Astrocyte (in vitro differentiated cells and primary cell): Measurements from ENCODE around the gene ZNF813. TPM values are rescaled to one million over a fixed set of nuclear protein-coding genes. Genes with fewer than 3 reads are reported as not detected.
"Not testable (repeated sequence)": the region's sequence is repeated elsewhere in the genome, so short reads cannot be mapped to it uniquely, and the experiment has no call there.

Experiments
- DNase-seq: peaks from one replicate; pipeline ENCODE4 v3.0.0-alpha.2; 2010; ENCODE audit warnings: low read depth
- FAIRE-seq: peaks from 2 replicates; lab custom pipeline; 2011; peaks lifted over from hg19 to GRCh38; lab: Jason Lieb, UNC
- H2AFZ ChIP-seq: 2 replicates; pipeline ENCODE4 v1.6.0; 2012; ENCODE audit warnings: low read depth, low read length, inconsistent platforms
- H3K27ac ChIP-seq: 2 replicates; pipeline ENCODE4 v1.5.1; 2011; ENCODE audit warnings: low read depth, low read length, inconsistent platforms
- H3K27me3 ChIP-seq: 2 replicates; pipeline ENCODE4 v1.6.0; 2011; ENCODE audit warnings: low read length, inconsistent platforms; ENCODE audit not compliant: insufficient read depth
- H3K36me3 ChIP-seq: 2 replicates; pipeline ENCODE4 v1.5.1; 2011; ENCODE audit warnings: low read length, inconsistent platforms; ENCODE audit not compliant: insufficient read depth
- H3K4me1 ChIP-seq: 2 replicates; pipeline ENCODE4 v1.5.1; 2011; ENCODE audit warnings: low read length, inconsistent platforms; ENCODE audit not compliant: insufficient read depth
- H3K4me2 ChIP-seq: 2 replicates; pipeline ENCODE4 v1.6.0; 2012; ENCODE audit warnings: low read length, inconsistent platforms
- H3K4me3 ChIP-seq: 2 replicates; pipeline ENCODE4 v1.5.1; 2011; ENCODE audit warnings: low read depth, mild to moderate bottlenecking, low read length, inconsistent platforms; ENCODE audit not compliant: insufficient read depth
- H3K79me2 ChIP-seq: 2 replicates; pipeline ENCODE4 v1.6.0; 2012; ENCODE audit warnings: mild to moderate bottlenecking, low read length, inconsistent platforms; ENCODE audit not compliant: insufficient read depth
- H3K9ac ChIP-seq: 2 replicates; pipeline ENCODE4 v1.6.0; 2012; ENCODE audit warnings: mild to moderate bottlenecking, low read length, inconsistent platforms
- H3K9me3 ChIP-seq: 2 replicates; pipeline ENCODE4 v1.5.1; 2012; ENCODE audit warnings: low read depth, mild to moderate bottlenecking, low read length, inconsistent platforms; ENCODE audit not compliant: insufficient read depth
- H4K20me1 ChIP-seq: 2 replicates; pipeline ENCODE4 v1.6.0; 2012; ENCODE audit warnings: low read length, inconsistent platforms; ENCODE audit not compliant: insufficient read depth
- H3K27ac Mint-ChIP-seq: one replicate; pipeline ENCODE4 v1.8.0; 2021; ENCODE audit warnings: mild to moderate bottlenecking, mixed read lengths; ENCODE audit not compliant: unreplicated experiment
- H3K27me3 Mint-ChIP-seq: one replicate; pipeline ENCODE4 v1.8.0; 2021; ENCODE audit warnings: low read depth, mixed read lengths; ENCODE audit not compliant: unreplicated experiment
- H3K36me3 Mint-ChIP-seq: one replicate; pipeline ENCODE4 v1.8.0; 2021; ENCODE audit warnings: low read depth, mixed read lengths; ENCODE audit not compliant: unreplicated experiment
- H3K4me1 Mint-ChIP-seq: one replicate; pipeline ENCODE4 v1.8.0; 2021; ENCODE audit warnings: low read depth, mixed read lengths; ENCODE audit not compliant: unreplicated experiment
- H3K4me3 Mint-ChIP-seq: one replicate; pipeline ENCODE4 v1.8.0; 2021; ENCODE audit warnings: mild to moderate bottlenecking, moderate library complexity, mixed read lengths; ENCODE audit not compliant: unreplicated experiment
- H3K9me3 Mint-ChIP-seq: one replicate; pipeline ENCODE4 v1.8.0; 2021; ENCODE audit warnings: mild to moderate bottlenecking, mixed read lengths; ENCODE audit not compliant: unreplicated experiment
- EZH2 ChIP-seq: IDR thresholded peaks from 2 replicates; pipeline ENCODE4 v1.6.1; 2012; ENCODE audit warnings: mild to moderate bottlenecking, low read length, inconsistent platforms; ENCODE audit not compliant: insufficient read depth
- total RNA-seq: library from RNA; stranded (reverse); gene quantifications from 2 replicates; pipeline ENCODE4 v1.2.1, GENCODE V29; 2021
- TF ChIP-seq, protein P1 (sequence below): IDR thresholded peaks from 2 replicates; pipeline ENCODE4 v1.5.1; 2011; ENCODE audit warnings: low read depth, mild to moderate bottlenecking, inconsistent platforms, low read length, moderate library complexity; ENCODE audit not compliant: insufficient read depth

ZNF813 gene
- total RNA-seq, 1 donor from 2014 or later, result 3.7 TPM

DNA sequence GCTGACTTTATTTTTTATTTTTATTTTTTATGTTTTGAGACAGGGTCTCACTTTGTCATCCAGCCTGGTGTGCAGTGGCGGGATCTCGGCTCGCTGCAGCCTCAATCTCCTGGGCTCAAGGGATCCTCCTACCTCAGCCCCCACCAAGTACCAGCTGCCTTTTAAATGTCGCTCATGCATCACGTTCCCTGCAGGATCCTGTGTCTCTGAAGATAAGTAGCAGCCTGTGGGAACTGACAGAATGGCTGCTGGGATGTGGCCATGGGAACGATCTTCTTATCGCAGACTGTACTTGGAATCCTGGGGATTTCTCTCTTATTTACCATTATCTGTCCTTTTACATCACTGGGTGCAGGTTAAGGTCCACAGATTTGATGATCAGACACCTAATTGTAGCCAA lies 35.6 kb downstream of the ZNF813 start:
- not testable (repeated sequence) for FAIRE-seq

DNA sequence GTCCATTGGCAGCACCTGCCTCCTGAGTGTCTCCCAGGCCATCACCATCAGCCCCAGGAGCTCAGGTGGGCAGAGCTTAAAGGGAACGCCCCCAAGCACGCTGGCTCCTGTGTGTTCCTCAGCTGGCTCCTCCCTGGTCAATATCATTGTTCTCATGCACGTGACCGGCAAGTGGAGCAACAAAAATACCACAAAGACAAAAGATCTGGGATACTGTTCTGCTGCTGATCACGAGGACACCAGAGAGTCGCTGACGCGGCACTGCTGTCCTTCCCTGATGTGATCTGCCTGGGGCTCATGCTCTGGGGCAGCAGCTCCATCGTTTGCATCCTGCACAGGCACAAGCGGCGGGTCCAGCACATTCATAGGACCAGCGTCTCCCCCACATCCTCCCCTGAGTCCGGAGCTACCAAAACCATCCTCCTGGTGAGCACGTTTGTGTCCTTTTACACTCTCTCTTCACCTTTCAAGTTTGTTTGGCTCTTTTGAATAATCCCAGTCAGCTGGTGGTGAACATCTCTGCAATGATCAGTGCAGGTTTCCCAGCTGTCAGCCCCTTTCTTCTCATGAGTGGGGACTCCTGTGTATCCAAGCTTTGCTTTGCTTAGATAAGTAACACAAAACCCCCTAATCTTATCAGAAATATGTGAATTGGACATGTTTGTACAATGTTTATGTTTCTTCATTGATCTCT lies 36.3 kb downstream of the ZNF813 start:
- H3K27ac ChIP-seq, H3K9me3 ChIP-seq, H3K27me3 Mint-ChIP-seq, H3K4me3 Mint-ChIP-seq, H3K4me2 ChIP-seq, H3K4me1 Mint-ChIP-seq, H2AFZ ChIP-seq, H4K20me1 ChIP-seq, H3K36me3 Mint-ChIP-seq, H3K4me3 ChIP-seq, H3K27me3 ChIP-seq, H3K79me2 ChIP-seq, H3K36me3 ChIP-seq, H3K4me1 ChIP-seq, H3K27ac Mint-ChIP-seq, H3K9ac ChIP-seq, H3K9me3 Mint-ChIP-seq, DNase-seq: not testable (repeated sequence)
- peak; percentile 58 for FAIRE-seq

More for the DNA sequence above, 35.6 kb downstream of the ZNF813 start:
- not testable (repeated sequence) for H3K9me3 Mint-ChIP-seq, H3K27me3 Mint-ChIP-seq, H3K4me2 ChIP-seq, H3K36me3 Mint-ChIP-seq, H3K27ac Mint-ChIP-seq, DNase-seq, H3K27ac ChIP-seq, H3K9me3 ChIP-seq, H2AFZ ChIP-seq, H3K4me3 Mint-ChIP-seq, H3K4me1 Mint-ChIP-seq, H3K4me1 ChIP-seq, H3K79me2 ChIP-seq, H3K9ac ChIP-seq, H3K36me3 ChIP-seq, H3K4me3 ChIP-seq, H4K20me1 ChIP-seq, H3K27me3 ChIP-seq

DNA sequence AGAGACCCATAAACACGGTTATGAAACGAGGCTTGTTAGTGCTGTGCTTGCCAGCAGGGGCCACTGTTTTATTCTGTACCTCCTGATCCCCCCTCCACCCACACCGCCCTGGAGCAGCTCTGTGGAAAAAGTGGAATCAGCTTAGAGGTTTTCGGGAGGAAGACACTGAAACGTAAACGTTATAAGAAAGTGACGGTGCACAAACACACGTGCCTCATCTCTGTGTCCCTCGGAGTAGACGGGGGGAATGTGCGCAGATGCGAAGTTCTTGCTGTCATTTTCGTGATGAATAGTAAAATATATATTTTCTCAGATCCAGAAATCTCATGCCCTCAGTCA lies 36.8 kb downstream of the ZNF813 start:
- not testable (repeated sequence) for H3K9me3 Mint-ChIP-seq, FAIRE-seq, H3K36me3 Mint-ChIP-seq, H3K9me3 ChIP-seq, H3K4me1 ChIP-seq, H3K4me3 Mint-ChIP-seq, H3K36me3 ChIP-seq, DNase-seq, H3K27me3 Mint-ChIP-seq, H3K4me3 ChIP-seq, H3K27ac Mint-ChIP-seq, H4K20me1 ChIP-seq, H3K27ac ChIP-seq, H2AFZ ChIP-seq, H3K79me2 ChIP-seq, H3K9ac ChIP-seq, H3K4me2 ChIP-seq, H3K4me1 Mint-ChIP-seq, H3K27me3 ChIP-seq

DNA sequence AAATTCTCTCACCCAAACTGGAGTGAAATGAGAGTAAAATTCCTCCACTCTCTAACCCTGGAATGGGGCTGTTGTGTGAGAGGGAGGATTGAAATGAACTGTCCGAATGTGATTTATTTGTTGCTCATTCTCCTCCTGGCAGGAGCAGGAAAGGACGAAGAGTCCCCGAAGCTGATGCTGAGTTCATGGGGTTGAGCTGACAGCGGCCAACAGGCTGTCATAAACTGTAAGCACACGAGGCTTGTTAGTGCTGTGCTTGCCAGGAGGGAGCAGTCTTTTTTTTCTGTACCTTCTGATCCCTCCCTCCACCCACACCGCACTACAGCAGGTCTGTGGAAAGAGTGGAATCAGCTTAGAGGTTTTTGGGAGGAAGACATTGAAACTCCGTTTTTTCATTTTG lies 37.4 kb downstream of the ZNF813 start:
- Mint-ChIP-seq H3K4me3 (no peak overlapping the region), H3K4me1 (no peaks in the 10 kb centered on the region), H3K9me3 (peaks cover 3% of the 10 kb centered on the region), H3K27ac (no peak overlapping the region), H3K36me3 (no peaks in the 10 kb centered on the region), H3K27me3 (peaks cover 3% of the 10 kb centered on the region)
- FAIRE-seq, result no peak
- no peak overlapping the region for H3K9ac ChIP-seq
- H3K4me1 ChIP-seq, result no peaks in the 10 kb centered on the region
- no peak overlapping the region for H3K4me2 ChIP-seq
- no peak overlapping the region for H3K4me3 ChIP-seq
- H3K36me3 ChIP-seq, result no peaks in the 10 kb centered on the region
- TF ChIP-seq, protein P1, sequence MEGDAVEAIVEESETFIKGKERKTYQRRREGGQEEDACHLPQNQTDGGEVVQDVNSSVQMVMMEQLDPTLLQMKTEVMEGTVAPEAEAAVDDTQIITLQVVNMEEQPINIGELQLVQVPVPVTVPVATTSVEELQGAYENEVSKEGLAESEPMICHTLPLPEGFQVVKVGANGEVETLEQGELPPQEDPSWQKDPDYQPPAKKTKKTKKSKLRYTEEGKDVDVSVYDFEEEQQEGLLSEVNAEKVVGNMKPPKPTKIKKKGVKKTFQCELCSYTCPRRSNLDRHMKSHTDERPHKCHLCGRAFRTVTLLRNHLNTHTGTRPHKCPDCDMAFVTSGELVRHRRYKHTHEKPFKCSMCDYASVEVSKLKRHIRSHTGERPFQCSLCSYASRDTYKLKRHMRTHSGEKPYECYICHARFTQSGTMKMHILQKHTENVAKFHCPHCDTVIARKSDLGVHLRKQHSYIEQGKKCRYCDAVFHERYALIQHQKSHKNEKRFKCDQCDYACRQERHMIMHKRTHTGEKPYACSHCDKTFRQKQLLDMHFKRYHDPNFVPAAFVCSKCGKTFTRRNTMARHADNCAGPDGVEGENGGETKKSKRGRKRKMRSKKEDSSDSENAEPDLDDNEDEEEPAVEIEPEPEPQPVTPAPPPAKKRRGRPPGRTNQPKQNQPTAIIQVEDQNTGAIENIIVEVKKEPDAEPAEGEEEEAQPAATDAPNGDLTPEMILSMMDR, result no peak
- no peak for TF ChIP-seq EZH2
- no peak overlapping the region for H3K27ac ChIP-seq
- no peaks in the 10 kb centered on the region for H3K27me3 ChIP-seq
- H2AFZ ChIP-seq, result no peak overlapping the region
- peaks cover 4% of the 10 kb centered on the region for H3K9me3 ChIP-seq
- no peaks in the 10 kb centered on the region for H3K79me2 ChIP-seq
- no peaks in the 10 kb centered on the region for H4K20me1 ChIP-seq
- no peak for DNase-seq
